ENCODE measurements around the gene G6PC3. TPM values are rescaled to one million over a fixed set of nuclear protein-coding genes. Genes with fewer than 3 reads are reported as not detected.

G6PC3 gene
- total RNA-seq, 1 donor from 2014 or later: 38.3 TPM

DNA sequence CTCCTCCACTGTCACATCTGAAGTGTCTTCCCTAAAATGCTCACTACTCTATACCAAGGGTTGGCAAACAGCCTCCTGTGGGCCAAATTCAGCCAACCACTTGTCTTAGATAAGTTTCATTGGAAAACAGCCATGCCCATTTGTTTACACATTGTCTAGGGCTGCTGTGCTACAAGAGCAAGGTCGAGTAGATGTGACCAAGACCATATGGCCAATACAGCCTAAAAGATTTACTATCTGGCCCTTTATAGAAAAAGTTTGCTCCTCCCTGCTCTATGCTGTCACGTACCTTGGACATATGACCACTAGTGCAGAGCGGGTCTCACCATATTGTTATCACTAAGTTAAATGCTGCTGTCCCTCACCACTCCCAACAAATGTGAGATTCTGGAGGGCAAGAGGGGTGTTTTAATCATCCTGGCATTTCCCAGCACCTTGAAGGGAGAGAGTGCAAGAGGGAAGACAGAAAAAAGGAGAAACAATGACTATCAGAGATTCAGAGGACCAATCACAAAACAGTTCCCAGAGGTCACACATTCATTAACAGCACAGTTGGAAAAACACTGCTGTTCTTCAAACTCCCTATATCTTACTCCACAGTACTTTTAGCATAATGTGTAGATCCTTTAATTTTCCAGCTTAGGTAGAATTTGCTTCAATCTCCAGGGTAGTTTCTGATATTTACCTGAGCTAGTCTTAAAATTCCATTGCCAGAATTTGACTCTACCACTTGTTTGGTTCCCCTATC, 17.2 kb upstream of the G6PC3 start:
- intact Hi-C loops (cut with DNase I): no loop called here
- DNase-seq (ENCODE audit: low spot score) (no peak), ATAC-seq (no peak)

- intact Hi-C loops (cut with DNase I): no loop called here
- ATAC-seq (no peak), DNase-seq (ENCODE audit: low spot score) (no peak)
Measured at GRCh38 chr17:44059101-44059892, 11.2 kb upstream of the G6PC3 start.

DNA sequence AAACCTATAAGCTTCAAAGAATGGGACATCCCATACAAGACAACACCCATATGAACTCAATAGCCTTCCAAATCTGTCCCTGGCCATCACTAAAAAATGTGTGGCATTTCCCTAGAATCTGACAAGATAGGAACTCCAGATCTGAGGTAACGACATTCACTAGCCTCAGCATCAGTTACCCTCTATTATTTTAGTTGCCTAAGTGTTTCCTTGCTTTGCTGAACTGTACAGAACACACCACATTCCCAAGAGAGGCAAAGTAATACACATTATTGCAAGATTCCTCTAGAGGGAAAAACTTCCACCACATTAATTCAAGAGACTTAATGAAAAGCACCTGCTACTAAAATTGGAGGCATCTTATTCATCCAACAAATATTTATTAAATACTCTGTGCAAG, 9.1 kb upstream of the G6PC3 start:
- DNase-seq (ENCODE audit: low spot score) (no peak), ATAC-seq (no peak)
- intact Hi-C loops (cut with DNase I): no loop called here

DNA sequence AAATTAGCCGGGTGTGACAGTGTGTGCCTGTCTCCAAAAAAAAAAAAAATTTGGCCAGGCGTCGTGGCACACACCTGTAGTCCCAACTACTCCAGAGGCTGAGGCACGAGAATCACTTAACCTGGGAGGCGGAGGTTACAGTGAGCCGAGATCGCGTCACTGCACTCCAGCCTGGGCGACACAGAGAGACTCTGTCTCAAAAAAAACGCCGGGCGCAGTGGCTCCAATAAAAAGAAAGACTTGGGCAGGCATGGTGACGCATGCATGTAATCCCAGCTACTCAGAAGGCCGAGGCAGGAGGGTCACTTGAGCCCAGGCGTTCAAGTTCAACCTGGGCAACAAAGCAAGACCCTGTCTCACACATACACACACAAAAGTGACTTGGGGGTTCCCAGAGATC, 7.7 kb upstream of the G6PC3 start:
- DNase-seq (ENCODE audit: low spot score) (no peak), ATAC-seq (no peak)
- intact Hi-C loops (cut with DNase I): no loop called here

DNA sequence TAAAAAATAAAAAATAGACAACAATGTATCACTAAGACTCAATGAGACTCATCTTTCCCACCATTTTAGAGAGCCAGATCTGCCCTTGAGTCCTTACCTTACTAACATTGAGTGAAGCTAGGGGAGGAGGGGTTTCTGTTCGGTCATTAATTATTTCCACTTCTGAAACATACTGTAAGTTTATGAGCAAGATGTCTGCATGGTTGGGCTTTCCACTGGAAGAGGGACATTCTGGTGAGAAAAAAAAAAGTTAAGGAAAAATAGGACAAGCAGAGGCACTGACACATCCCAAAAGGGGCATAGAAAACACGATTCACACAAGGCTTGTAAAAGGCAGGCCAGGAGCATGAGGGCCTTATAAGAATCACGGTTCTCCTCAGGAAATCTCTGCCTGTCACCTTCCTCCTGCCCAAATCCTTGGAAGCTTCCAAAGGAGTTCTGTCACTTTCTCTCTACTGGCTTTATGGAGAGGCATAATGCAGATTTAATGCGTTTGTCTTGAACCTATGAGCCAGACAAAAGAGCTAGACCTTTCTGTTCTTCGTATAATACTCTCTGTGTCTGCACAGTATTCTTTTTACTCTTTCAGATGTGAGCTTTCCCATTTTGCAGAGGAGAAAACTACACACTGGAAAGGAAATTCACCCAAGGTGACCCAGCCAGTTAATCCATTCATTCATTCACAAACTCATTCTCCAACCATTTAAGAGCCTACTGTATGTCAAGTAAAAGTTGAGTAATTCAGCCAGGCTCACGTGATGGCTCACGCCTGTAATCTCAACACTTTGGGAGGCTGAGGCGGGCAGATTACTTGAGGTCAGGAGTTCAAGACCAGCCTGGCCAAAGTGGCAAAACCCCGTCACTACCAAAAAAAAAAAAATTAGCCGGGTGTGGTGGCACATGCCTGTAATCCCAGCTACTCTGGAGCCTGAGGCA, 6.6 kb upstream of the G6PC3 start:
- no peak for DNase-seq (ENCODE audit: low spot score)
- intact Hi-C loops (cut with DNase I): no loop called here
- ATAC-seq: no peak

- intact Hi-C loops (cut with DNase I): no loop called here
- no peak for ATAC-seq
- no peak for DNase-seq (ENCODE audit: low spot score)
Measured at GRCh38 chr17:44065668-44066203, 4.8 kb upstream of the G6PC3 start.

DNA sequence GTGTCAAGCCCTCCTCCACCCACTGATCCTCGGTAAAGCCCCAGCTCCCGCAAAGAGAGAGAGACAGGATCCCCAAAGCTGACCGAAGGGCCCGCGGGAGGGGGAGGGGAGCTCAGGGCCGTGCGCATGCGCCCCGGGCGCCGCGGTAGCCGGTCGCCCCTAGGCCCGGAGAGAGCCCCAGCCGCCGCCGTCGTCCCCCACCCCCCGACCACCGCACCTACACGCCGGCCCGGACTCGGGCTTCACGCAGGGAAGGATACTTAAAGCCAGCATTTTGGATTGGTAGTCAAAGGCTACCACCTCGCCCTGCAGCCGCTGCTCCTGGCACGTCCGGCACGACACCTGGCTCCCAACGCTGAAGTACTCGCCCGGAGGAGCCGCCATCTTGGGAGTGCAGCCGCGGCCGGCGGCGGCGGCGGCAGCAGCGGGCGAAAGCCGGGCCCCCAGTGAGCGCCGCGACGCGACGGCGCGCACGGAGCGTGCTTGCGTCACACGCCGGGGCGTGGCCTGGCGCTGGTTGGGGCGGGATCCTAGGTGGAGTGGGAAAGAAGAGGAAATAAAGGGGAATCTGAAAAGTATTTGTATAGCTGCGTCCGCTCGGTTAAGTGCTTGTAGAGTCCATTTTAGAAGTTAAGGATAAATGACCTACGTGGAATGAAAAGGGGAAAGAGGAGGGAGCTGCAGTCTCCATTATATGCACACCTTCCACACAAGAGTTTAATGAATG, 4.2 kb upstream of the G6PC3 start, which contains the start of gene LSM12:
Gene LSM12, minus strand, starts transcription at position 468 of the 727 bp plus-strand sequence. Its CDS starts 84 bp downstream, at position 384.
- intact Hi-C loops (cut with DNase I): no loop called here
- peak; percentile 78 for ATAC-seq

DNA sequence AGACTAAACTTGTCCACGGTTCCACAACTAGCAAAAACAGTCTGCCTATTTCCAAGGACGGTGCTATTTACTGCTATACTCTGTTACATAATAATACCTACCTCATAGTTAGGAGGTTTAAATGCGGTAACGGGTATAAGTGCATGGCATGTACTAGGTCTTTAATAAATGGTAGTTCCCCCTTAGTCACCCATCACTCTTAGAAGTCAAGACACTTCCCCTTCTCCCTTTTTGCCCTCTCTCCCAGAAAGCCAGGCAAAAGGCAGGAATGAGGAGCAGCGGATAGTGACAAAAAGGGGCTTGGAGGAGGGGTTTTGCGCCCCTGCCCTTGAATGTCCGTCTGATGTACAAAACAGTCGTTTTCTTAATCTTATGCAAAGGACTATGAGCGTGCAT, 3.0 kb upstream of the G6PC3 start:
- intact Hi-C loops (cut with DNase I): no loop called here
- DNase-seq (ENCODE audit: low spot score): no peak
- no peak for ATAC-seq

More for the DNA sequence above, 4.2 kb upstream of the G6PC3 start, which contains the start of gene LSM12:
- peak; percentile 93 for DNase-seq (ENCODE audit: low spot score)

GRCh38 chr17:44069974-44070454, 521 bp upstream of the G6PC3 start:
- intact Hi-C loops (cut with DNase I): no loop called here
- no peak for ATAC-seq

DNA sequence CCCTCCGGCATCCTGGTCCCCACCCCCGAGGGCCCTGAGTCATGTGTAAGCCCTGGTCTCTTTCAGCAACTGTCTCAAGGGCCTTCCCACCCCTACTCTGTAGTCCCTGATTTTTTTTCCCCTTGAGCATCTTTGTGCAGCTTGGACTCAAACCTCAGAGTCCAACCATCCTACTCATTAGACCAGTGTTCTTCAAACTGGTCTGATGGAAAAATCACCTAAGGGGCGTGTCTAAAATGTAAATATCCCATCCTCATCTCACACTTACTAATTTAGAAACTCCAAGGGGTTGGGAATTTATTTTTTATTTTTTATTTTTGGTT, 624 bp downstream of the G6PC3 start:
- ATAC-seq (no peak), DNase-seq (ENCODE audit: low spot score) (no peak)
- intact Hi-C loops (cut with DNase I): no loop called here

More at GRCh38 chr17:44069974-44070454, 521 bp upstream of the G6PC3 start:
- DNase-seq (ENCODE audit: low spot score): no peak

GRCh38 chr17:44071772-44072171, 1.2 kb downstream of the G6PC3 start:
- DNase-seq (ENCODE audit: low spot score) (no peak), ATAC-seq (no peak)
- intact Hi-C loops (cut with DNase I): no loop called here

DNA sequence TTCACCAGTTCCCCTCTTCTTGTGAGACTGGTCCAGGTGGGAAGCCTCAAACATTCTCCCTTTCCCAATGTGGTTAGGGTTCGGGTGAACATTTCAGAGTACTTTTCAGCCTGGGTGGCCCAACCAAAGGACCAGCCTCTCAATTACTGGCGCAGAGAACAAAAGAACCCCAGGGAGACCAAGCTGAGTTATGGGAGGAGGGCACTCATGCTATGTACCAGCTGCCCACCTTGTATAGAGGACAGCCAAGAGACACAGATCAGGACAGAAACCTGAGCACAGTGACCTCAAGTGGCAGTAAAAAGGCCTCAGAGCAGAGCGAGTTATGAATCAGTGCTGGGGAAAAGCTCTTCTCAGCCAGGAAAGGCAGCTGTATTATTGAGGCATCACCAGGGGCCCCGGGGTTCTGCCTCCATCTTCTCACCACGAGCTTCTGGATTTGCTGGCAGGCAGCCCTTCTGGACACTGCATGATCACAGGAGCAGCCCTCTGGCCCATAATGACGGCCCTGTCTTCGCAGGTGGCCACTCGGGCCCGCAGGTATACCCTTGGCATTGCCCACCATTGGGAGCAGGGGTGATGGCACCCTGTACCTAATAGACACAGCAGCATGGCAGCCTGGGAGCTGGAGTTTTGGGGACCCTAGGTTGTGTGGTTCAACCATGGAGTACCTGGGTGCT, 3.8 kb downstream of the G6PC3 start:
- no peak for ATAC-seq
- DNase-seq (ENCODE audit: low spot score): no peak
- intact Hi-C loops (cut with DNase I): no loop called here

DNA sequence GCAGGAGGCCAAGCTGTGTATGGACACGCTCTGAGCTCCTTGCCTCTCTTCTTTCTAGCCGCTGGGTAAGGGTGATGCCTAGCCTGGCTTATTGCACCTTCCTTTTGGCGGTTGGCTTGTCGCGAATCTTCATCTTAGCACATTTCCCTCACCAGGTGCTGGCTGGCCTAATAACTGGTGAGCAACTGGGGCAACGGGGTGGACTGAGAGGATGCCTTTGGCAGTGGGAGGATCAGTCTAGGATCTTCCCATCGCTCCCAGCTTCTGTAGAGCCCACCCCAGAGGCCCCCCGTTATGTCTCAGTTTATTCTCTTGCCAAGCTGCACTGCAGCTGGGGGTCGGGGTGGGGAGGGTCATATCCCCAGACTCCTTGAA, 4.4 kb downstream of the G6PC3 start:
- intact Hi-C loops (cut with DNase I): no loop called here

DNA sequence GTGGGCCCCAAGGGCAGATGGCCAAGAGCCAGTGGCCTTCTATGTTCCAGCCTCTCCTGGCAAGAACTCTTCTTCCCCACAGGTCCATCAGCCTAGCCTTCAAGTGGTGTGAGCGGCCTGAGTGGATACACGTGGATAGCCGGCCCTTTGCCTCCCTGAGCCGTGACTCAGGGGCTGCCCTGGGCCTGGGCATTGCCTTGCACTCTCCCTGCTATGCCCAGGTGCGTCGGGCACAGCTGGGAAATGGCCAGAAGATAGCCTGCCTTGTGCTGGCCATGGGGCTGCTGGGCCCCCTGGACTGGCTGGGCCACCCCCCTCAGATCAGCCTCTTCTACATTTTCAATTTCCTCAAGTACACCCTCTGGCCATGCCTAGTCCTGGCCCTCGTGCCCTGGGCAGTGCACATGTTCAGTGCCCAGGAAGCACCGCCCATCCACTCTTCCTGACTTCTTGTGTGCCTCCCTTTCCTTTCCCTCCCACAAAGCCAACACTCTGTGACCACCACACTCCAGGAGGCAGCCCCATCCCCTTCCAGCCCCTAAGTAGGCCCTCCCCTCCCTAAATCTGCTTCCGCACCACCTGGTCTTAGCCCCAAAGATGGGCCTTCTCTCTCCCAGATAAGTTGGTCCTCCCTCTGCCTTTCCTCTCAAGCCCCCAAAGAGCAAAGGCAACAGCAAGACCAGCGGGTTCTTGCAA, 5.2 kb downstream of the G6PC3 start:
- intact Hi-C loops (cut with DNase I): no loop called here
- ATAC-seq: no peak
- DNase-seq (ENCODE audit: low spot score): no peak

More for the DNA sequence above, 4.4 kb downstream of the G6PC3 start:
- DNase-seq (ENCODE audit: low spot score): no peak
- ATAC-seq: no peak

DNA sequence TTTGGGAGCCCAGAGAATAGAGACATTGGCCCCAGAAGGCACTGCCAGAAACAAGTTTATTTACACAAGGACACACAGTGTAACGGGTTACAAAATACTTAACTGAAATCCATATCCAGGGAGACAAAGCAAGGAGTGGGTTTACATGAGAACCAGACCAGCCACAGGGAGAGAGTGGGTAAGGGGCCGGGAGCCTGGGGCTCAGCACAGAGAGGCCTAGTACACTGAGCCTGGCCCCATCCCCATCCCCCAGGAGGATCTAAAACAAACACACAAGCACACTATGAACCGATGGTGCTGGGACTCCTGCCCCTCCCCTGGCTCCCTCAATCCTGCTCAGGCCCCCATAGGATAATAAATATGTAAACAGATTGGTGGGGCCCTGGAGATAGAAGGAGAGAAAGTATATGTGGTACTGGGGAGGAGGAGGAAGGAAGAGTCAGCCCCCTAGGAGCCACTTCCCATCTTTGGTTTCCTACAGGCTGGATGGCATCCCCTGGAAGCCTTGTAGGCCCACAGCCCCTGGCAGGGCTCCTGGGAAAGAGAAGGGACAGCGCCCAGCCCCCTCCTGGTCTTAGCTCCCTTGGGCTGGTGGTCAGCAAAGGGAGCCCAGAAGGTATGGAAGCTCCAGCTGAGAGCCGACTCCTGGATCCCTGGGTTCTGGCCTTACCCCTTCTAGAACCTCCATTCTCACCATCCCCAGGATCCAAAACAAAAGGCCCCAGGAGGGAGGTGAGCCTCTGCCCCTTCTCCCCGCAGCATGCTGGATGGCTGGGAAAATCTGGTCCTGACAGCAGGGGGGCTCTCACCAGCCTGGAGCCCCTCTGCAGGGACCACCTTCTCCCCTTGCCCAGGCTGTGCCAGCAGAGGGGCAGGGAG, 6.4 kb downstream of the G6PC3 start:
- no peak for DNase-seq (ENCODE audit: low spot score)
- intact Hi-C loops (cut with DNase I): no loop called here
- ATAC-seq: peak; percentile 7

GRCh38 chr17:44077595-44077909, 7.0 kb downstream of the G6PC3 start:
- intact Hi-C loops (cut with DNase I): no loop called here
- DNase-seq (ENCODE audit: low spot score): no peak
- ATAC-seq: no peak

- DNase-seq (ENCODE audit: low spot score) (no peak), ATAC-seq (no peak)
- intact Hi-C loops (cut with DNase I): no loop called here
Measured at GRCh38 chr17:44078412-44078811, 7.9 kb downstream of the G6PC3 start.

Data from sciatic nerve (tissue), 2 donors.